HG02870 (cell line): Measurements from ENCODE around the gene ZBTB38.

ENCODE experiments used
- ATAC-seq: cut with Tn5 transposase; IDR thresholded peaks from one replicate; pipeline ENCODE4 v1.9.1; 2021; ENCODE audit warnings: mild to moderate bottlenecking, moderate library complexity; ENCODE audit not compliant: unreplicated experiment

ZBTB38 gene

GRCh38 chr3:141401573-141402475 is 33.5 kb downstream of the ZBTB38 start:
- ATAC-seq = peak; percentile 61

DNA sequence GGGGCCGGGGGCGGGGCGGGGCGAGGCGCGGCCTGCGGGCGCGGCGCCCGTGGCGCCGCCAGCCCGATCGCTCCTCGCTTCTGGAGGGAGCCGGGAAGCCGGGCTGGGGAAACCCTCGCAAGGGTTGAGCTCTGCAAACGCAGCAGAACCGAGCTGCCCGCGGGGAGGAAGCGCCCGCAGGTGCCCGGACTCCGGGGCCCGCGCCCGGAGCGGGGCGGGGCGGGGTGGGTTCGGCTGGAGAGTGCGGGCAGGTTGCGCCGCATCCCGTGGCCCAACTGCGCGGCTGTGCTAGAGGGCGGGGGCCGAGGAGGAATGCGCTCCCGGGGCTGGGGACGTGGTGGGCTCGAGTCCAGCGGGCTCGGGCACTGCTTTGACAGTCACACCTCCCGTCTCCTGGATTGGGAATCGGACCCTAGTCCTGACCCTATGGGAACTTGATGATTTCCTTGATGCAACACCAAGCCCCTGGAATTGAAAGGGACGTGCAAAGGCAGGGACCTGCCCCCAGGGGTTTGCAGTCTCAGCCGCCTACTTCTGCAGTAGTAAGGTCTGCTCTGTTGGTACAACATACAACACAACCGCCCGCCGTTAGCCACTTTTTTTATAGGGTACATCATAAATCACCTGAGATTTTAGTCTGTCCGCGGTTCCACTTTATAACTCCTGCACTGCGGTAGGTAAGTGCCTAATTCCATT is 34.3 kb downstream of the ZBTB38 start:
- peak; percentile 43 for ATAC-seq

GRCh38 chr3:141403576-141403975 is 35.3 kb downstream of the ZBTB38 start:
- ATAC-seq = no peak

GRCh38 chr3:141405025-141405424 is 36.7 kb downstream of the ZBTB38 start:
- no peak for ATAC-seq

DNA sequence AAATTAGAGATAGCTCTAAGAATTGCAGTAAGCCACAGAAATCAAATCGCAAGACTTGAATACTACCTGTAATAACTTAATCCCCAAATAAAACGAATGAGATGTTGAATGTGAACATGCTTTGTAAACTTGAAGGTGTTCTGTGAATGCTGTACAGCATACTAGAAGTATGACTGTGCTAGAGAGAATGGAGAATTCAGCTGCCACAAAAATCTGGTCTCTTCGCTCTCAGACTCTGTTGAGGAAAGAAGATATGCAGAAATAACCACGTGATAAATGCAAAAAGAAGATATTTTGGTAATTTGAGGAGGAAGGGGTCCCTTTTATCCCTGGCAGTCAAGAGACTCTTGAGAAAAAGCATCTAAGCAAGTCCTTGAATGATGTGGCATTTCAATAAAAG is 37.3 kb downstream of the ZBTB38 start:
- ATAC-seq = no peak

DNA sequence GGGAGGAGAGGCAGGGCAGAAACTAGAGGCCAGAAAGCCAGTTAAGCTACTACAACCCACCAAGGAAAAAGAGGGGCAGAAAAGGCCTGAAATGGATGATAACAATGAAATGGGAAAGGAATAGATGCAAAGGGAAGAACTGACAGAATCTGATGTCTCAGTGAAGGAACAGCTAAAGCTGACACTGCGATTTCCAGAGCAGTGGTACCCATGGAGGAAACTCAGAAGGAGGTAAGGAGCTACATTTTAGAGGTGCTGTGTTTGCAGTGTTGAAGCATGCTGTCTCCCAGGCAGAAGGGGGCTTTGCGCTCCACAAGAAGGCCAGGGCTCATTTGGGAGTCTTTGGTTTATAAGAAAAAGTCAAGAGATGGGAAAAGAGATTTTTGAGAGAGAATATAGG is 38.0 kb downstream of the ZBTB38 start:
- no peak for ATAC-seq

DNA sequence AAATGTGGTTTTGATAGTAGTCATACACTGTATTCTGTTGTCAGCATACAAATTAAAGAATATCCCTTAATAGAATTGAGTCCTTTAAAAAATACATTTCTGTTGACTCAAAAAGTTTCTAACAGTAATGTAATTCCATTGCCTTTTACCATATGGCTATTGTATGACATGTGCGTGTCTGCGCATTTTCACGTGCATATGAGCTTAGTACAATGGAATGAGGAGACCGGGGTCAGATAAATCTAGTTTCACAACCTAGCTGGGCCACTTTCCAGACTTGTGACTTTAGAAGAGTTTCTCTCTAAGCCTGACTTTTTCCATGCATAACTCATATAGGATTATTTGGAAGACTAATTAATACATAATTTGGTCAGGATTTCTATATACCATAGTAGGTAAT is 38.7 kb downstream of the ZBTB38 start:
- ATAC-seq = no peak

DNA sequence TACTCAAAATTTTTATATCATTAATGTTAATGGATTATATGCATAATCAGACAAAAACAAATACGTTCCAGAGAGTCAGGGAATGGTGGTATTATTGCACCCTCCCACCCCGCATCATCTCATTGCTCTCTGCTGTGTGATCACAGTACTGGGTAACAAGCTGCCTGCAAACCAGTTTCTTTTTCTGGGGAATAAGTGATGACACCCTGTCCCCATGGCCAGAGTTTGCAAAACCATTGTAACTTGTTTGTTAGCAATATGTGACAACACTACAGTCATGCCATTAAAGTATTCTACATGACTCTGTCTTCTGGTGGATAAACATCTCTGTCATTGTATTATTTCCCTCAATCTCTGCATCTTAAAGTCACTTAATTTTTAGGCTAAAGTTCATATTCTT is 39.5 kb downstream of the ZBTB38 start:
- ATAC-seq = no peak

- no peak for ATAC-seq
Measured at GRCh38 chr3:141408596-141408995, 40.3 kb downstream of the ZBTB38 start.

GRCh38 chr3:141409940-141410241 is 41.6 kb downstream of the ZBTB38 start:
- no peak for ATAC-seq

- ATAC-seq = no peak
Measured at GRCh38 chr3:141410408-141410807, 42.1 kb downstream of the ZBTB38 start.

GRCh38 chr3:141410846-141411245 is 42.5 kb downstream of the ZBTB38 start:
- ATAC-seq = no peak

DNA sequence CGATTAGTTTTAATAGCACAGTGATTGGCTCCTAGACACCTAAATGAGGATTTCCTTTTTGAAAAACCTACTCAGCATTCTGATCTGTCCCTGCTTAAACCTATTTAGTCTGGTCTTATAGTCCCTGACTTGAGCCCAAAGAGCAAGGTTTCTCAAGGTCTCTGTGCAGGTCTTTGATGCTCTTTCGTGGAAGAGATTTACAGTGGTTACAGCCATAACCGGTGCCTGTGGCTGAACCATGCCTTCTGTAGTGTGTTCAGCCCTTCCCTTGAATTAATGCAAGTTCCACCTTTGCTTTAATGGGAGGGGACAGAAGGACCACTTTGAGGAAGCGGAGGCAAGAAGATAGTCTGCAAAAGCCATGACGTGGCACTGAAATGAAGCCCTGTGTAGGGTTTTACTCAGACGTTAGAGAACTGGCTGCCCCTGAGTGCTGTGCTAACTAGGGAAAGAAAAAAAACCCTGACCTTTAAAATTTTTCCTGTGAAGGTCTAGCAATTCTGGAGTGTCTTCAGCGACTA is 43.0 kb downstream of the ZBTB38 start:
- ATAC-seq = no peak

GRCh38 chr3:141412087-141412935 is 44.0 kb downstream of the ZBTB38 start:
- peak; percentile 42 for ATAC-seq

DNA sequence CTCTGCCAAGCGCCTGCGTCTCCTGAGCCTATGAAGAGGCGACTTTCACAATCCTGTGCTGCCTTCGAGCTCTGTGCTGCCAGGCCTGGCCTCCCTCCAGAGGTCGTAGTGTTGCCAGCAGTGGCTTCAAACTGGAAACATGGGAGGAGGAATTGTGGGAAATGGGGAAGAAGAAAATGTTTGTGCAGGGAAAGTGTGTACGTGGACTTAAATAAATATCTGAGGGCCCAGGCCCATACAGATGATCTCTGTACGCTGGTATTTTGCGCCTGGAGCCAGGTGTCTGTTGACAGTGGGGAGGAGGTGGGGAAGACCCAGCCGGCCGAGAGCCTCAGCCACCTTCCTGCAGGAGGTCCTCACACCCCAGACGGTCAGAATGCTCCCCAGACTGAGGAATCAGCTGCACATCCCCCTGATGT is 44.6 kb downstream of the ZBTB38 start:
- ATAC-seq = no peak

GRCh38 chr3:141413391-141413790 is 45.1 kb downstream of the ZBTB38 start:
- ATAC-seq = no peak

DNA sequence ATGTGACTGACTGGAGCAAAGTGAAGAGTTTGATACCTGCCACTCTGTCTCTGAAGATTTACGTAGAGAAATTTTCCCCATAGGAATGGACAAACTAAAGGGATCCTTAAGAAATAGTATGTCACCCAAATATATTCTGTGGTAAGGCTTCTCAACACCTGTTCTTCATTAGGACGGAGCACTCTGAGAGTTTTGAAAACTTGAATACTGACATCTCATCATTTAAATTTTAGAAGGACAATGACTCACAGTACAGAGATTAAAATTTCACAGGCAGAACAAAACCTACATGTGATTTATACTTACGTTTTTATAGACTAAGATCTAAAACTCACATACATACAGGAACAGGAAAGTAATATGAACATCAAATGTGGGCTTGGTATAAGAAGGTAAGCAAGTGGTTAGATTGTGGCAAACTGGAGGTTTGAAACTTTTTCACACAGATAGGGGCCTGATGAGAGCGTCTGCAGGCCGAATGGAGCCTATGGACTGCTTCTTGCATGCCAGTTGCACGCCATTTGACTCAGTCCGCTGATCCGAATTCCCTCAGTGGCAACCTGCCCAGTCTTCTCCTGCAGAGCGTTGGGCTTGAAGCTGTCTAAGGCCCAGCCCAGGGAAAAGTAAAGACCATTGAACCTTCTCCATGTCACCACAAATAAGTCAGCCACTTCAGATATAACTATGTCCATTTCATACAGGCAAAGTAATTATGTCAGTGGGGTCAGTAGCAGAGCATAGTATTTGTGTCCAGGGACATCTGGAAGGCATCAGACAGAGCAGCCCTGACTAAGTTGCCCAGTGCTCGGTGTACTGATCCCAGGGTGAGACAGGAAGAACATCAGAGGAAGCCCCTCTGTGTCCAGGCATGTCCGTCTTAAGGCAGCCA is 45.7 kb downstream of the ZBTB38 start:
- ATAC-seq = no peak

- ATAC-seq = no peak
Measured at GRCh38 chr3:141414800-141415462, 46.6 kb downstream of the ZBTB38 start.

DNA sequence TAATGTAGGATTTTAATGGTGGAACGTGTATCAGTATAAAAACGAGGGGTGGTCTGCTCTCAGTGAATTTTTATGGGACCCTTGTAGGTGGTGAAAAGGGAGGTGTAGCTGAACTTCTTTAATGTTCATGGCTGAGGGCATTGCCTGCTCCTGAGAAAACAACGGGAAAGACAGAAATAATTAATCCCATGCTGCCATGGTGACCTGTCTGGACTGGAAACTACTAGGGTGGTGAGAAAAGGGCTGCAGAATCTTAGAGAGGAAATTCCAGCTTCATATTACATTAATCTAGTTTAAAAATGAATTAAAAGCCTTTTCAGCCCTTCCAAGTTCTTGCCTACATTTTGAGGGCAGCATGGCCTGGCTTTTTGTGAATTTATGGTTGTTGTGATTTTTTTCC is 47.6 kb downstream of the ZBTB38 start:
- no peak for ATAC-seq
